WTC11 (cell line): ENCODE measurements around the gene RTN4RL1. TPM values are rescaled to one million over a fixed set of nuclear protein-coding genes. Genes with fewer than 3 reads are reported as not detected.

Experiments used
- ATAC-seq: fragments of 200-7000 bp; cut with Tn5 transposase; 2 replicates; pipeline ENCODE4 v1.10.0; 2021; ENCODE audit warnings: mild to moderate bottlenecking, moderate library complexity
- CTCF ChIA-PET: fragments of 300-600 bp; sonication (Branson Sonifier 250); formaldehyde crosslinking; loops from one replicate; lab custom pipeline; 2021; ENCODE audit warnings: antibody characterized with exemption; lab: Charles Lee
- POLR2A ChIA-PET: fragments of 350-600 bp; sonication (Branson Sonifier 250); formaldehyde crosslinking; loops from one replicate; lab custom pipeline; 2021; ENCODE audit warnings: antibody characterized with exemption; lab: Charles Lee
- DNase-seq: peaks from one replicate; pipeline ENCODE4 v3.0.0; 2021; ENCODE audit warnings: low spot score
- H3K27ac Mint-ChIP-seq: 2 replicates; pipeline ENCODE4 v1.8.0; 2021; ENCODE audit warnings: mixed read lengths
- H3K27me3 Mint-ChIP-seq: 2 replicates; pipeline ENCODE4 v1.8.0; 2021; ENCODE audit warnings: low read depth, mild to moderate bottlenecking, moderate library complexity, mixed read lengths
- H3K36me3 Mint-ChIP-seq: 2 replicates; pipeline ENCODE4 v1.8.0; 2021; ENCODE audit warnings: mixed read lengths
- H3K4me1 Mint-ChIP-seq: 2 replicates; pipeline ENCODE4 v1.8.0; 2022; ENCODE audit warnings: mixed read lengths
- H3K4me3 Mint-ChIP-seq: 2 replicates; pipeline ENCODE4 v1.8.0; 2021; ENCODE audit warnings: mild to moderate bottlenecking, moderate library complexity, mixed read lengths
- H3K9me3 Mint-ChIP-seq: 2 replicates; pipeline ENCODE4 v1.8.0; 2021; ENCODE audit warnings: mixed read lengths
- ATF1 ChIP-seq: sonication (generic); formaldehyde crosslinking; IDR thresholded peaks from 2 replicates; pipeline ENCODE4 v1.8.1; 2023; ENCODE audit warnings: mild to moderate bottlenecking, moderate library complexity, missing genetic modification reagents
- ATF3 ChIP-seq: sonication (generic); formaldehyde crosslinking; conservative IDR thresholded peaks from 2 replicates; pipeline ENCODE4 v1.8.1; 2022; ENCODE audit warnings: mild to moderate bottlenecking, missing genetic modification reagents
- CTCF ChIP-seq: fragments of 200-600 bp; IDR thresholded peaks from 2 replicates; pipeline ENCODE4 v1.8.0; 2022; ENCODE audit warnings: antibody characterized with exemption
- EMX1 ChIP-seq: fragments of 250-450 bp; sonication (Bioruptor Pico); IDR thresholded peaks from 2 replicates; pipeline ENCODE4 v1.8.0; 2021; ENCODE audit warnings: mild to moderate bottlenecking
- GABPB1 ChIP-seq: sonication (generic); formaldehyde crosslinking; IDR thresholded peaks from 2 replicates; pipeline ENCODE4 v1.8.1; 2023; ENCODE audit warnings: mild to moderate bottlenecking, missing genetic modification reagents
- NR1H2 ChIP-seq: sonication (generic); formaldehyde crosslinking; IDR thresholded peaks from 2 replicates; pipeline ENCODE4 v1.9.0; 2021; ENCODE audit warnings: mild to moderate bottlenecking, moderate library complexity, missing genetic modification reagents
- PRRX2 ChIP-seq: fragments of 250-450 bp; sonication (Bioruptor Pico); IDR thresholded peaks from 2 replicates; pipeline ENCODE4 v1.8.0; 2021; ENCODE audit warnings: mild to moderate bottlenecking
- RORB ChIP-seq: fragments of 250-450 bp; sonication (Bioruptor Pico); IDR thresholded peaks from 2 replicates; pipeline ENCODE4 v1.9.0; 2021; ENCODE audit warnings: mild to moderate bottlenecking
- SOX15 ChIP-seq: fragments of 250-450 bp; sonication (Bioruptor Pico); IDR thresholded peaks from 2 replicates; pipeline ENCODE4 v1.9.0; 2021; ENCODE audit warnings: mild to moderate bottlenecking
- STAT6 ChIP-seq: sonication (generic); formaldehyde crosslinking; conservative IDR thresholded peaks from 2 replicates; pipeline ENCODE4 v1.8.1; 2023; ENCODE audit warnings: mild to moderate bottlenecking, low read depth, missing genetic modification reagents, moderate library complexity
- ZBTB43 ChIP-seq: sonication (generic); formaldehyde crosslinking; IDR thresholded peaks from 2 replicates; pipeline ENCODE4 v1.8.1; 2023; ENCODE audit warnings: mild to moderate bottlenecking, missing genetic modification reagents
- ZNF396 ChIP-seq: fragments of 250-450 bp; sonication (Bioruptor Pico); IDR thresholded peaks from 2 replicates; pipeline ENCODE4 v1.8.0; 2021; ENCODE audit warnings: mild to moderate bottlenecking, moderate library complexity, borderline replicate concordance
- ZNF671 ChIP-seq: fragments of 250-450 bp; sonication (Bioruptor Pico); IDR thresholded peaks from 2 replicates; pipeline ENCODE4 v1.8.0; 2021; ENCODE audit warnings: mild to moderate bottlenecking
- total RNA-seq: library from RNA; stranded (reverse); gene quantifications from 3 replicates; pipeline ENCODE4 v1.2.3, GENCODE V29; 2021
- TF ChIP-seq, protein P1 (sequence below): fragments of 250-450 bp; sonication (Bioruptor Pico); conservative IDR thresholded peaks from 2 replicates; pipeline ENCODE4 v1.9.0; 2021; ENCODE audit warnings: mild to moderate bottlenecking
- TF ChIP-seq, protein P2 (sequence below): fragments of 250-450 bp; sonication (Bioruptor Pico); IDR thresholded peaks from 2 replicates; pipeline ENCODE4 v1.9.0; 2021; ENCODE audit warnings: mild to moderate bottlenecking
- TF ChIP-seq, protein P3 (sequence below): sonication (generic); formaldehyde crosslinking; IDR thresholded peaks from 2 replicates; pipeline ENCODE4 v1.8.1; 2023; ENCODE audit warnings: mild to moderate bottlenecking, missing genetic modification reagents, moderate library complexity
- TF ChIP-seq, protein P4 (sequence below): sonication (generic); formaldehyde crosslinking; IDR thresholded peaks from 2 replicates; pipeline ENCODE4 v1.8.1; 2022; ENCODE audit warnings: mild to moderate bottlenecking, moderate library complexity, missing genetic modification reagents

The RTN4RL1 gene
- total RNA-seq, 1 experiment from 2014 or later = 0.72 TPM

DNA sequence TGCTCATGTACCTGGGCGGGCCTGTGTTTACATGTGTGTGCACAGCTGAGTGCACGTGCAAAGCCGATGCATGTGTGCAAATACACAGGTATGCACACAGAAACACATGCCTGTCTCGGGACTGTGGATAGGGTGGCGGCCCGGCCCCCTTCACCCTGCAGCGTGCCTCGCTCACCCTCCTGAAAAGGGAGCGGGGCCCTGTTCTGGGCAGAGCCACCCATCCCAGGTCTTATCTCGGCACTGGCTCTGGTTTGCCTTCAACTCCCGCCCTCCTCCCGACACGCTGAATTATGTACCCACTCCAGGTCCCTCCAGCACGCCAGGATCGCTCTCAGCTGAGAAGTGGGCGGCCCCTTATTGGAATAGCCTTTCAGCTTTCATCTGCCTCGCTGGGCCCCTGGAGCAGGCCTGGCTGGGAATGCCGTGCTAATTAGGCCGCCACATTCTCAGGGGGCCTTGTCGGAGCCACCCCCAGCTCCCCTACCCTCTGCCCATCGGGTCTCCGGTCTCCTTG lies 77.8 kb downstream of the RTN4RL1 start:
- H3K4me1 Mint-ChIP-seq = peaks cover 6% of the 10 kb centered on the region; the same call in 1 of the 2 replicates
- ChIA-PET CTCF (interaction anchor here (1.5 kb wide), 1 partner anchor 38 kb away, joined by 5 read pairs; no protein-coding TSS in a partner anchor), POLR2A (no interaction called here)
- peaks cover 6% of the 10 kb centered on the region; the same call in 1 of the 2 replicates for H3K27me3 Mint-ChIP-seq
- no peak overlapping the region for H3K4me3 Mint-ChIP-seq
- no peaks in the 10 kb centered on the region for H3K36me3 Mint-ChIP-seq
- no peak for DNase-seq
- ATAC-seq = no peak
- TF ChIP-seq ATF3 (CRISPR knock-in tag) (no peak), ZBTB43 (CRISPR knock-in tag) (no peak), ZNF671 (CRISPR knock-in tag) (no peak), SOX15 (CRISPR knock-in tag) (no peak), NR1H2 (CRISPR knock-in tag) (no peak)
- TF ChIP-seq, all 79 proteins: peak for 0
- no peaks in the 10 kb centered on the region for H3K9me3 Mint-ChIP-seq
- no peak overlapping the region for H3K27ac Mint-ChIP-seq

DNA sequence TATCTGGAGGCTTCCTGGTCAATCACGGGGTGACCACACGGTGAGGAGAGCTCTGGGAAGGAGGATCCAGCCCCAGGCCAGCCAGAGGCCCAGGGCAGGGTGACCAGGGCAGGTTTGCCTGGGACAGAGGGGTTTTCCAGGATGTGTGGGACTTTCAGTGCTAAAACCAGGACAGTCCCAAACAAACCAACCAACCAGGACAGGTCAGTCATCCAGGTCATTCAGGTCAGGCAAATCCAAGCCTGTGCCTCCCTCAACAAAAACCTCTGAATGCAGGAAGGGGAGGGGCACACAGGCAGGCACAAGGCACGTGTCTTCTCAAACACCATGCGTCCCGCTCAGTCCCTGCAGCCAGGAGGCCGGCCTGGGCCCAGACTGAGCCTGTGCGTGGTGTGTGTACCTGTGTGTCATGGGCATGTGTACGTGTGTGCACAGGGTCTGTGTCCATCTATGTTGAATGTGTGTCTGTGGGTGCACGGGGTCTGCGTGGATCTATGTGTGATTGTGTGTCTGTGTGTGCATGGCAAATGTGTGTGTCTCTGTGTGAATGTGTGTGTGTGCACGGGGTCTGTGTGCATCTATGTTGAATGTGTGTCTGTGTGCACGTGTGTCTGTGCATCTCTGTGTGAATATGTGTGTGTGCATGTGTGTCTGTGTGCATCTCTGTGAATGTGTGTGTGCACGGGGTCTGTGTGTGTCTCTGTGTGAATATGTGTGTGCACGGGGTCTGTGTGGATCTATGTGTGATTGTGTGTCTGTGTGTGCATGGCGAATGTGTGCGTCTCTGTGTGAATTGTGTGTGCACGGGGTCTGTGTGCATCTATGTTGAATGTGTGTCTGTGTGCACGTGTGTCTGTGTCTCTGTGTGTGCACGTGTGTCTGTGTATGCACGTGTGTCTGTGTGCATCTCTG lies 78.9 kb downstream of the RTN4RL1 start:
- Mint-ChIP-seq H3K4me3 (no peak overlapping the region), H3K27ac (peak overlapping the region; percentile 50), H3K9me3 (no peaks in the 10 kb centered on the region), H3K4me1 (no peaks in the 10 kb centered on the region), H3K27me3 (no peaks in the 10 kb centered on the region; the same call in 1 of the 2 replicates), H3K36me3 (no peaks in the 10 kb centered on the region)
- DNase-seq = no peak
- TF ChIP-seq GABPB1 (CRISPR knock-in tag) = peak; percentile 34; the same call in 1 of the 2 replicates
- TF ChIP-seq STAT6 (CRISPR knock-in tag) = no peak
- TF ChIP-seq, protein P1, sequence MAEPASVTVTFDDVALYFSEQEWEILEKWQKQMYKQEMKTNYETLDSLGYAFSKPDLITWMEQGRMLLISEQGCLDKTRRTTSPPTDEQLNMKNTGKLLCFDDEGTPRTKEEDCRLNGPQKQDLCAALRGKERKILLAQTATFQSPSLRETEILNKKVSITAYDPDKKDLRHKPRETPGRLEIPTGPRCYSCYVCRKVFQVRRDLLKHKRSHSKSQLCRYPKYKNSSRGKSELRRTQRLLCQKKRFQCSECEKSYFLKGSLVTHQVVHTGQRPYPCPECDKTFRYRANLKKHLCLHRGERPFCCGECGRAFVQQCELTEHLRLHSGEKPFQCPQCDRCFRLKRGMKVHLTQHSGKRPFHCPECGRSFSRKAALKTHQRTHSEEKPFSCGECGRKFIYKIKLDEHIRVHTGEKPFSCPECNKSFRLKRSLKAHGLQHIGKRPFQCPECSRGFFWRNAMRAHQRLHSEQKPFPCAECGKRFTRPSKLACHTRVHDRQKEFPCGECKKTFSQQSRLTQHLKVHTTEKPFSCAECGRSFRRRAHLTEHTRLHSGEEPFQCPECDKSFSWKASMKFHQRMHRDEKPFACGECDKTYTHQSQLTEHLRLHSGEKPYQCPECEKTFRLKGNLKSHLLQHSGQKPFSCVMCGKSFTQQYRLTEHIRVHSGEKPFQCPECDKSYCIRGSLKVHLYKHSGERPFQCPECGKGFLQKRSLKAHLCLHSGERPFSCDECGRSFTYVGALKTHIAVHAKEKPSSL (CRISPR knock-in tag) = no peak
- no peak for TF ChIP-seq CTCF
- no peak for TF ChIP-seq RORB
- TF ChIP-seq EMX1 (CRISPR knock-in tag) = no peak
- POLR2A ChIA-PET = no interaction called here
- ATAC-seq = no peak
- CTCF ChIA-PET = no interaction called here

- Mint-ChIP-seq H3K4me3 (no peak overlapping the region), H3K9me3 (no peaks in the 10 kb centered on the region), H3K27me3 (no peaks in the 10 kb centered on the region; the same call in 1 of the 2 replicates), H3K4me1 (no peaks in the 10 kb centered on the region), H3K36me3 (no peaks in the 10 kb centered on the region), H3K27ac (peak overlapping the region; percentile 50; the same call in 1 of the 2 replicates)
- no peak for ATAC-seq
- CTCF ChIA-PET = no interaction called here
- DNase-seq = no peak
- POLR2A ChIA-PET = no interaction called here
- TF ChIP-seq, protein P2, sequence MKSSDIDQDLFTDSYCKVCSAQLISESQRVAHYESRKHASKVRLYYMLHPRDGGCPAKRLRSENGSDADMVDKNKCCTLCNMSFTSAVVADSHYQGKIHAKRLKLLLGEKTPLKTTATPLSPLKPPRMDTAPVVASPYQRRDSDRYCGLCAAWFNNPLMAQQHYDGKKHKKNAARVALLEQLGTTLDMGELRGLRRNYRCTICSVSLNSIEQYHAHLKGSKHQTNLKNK (CRISPR knock-in tag) = no peak
- TF ChIP-seq CTCF (no peak), ZNF396 (no peak), NR1H2 (CRISPR knock-in tag) (no peak), ATF1 (CRISPR knock-in tag) (no peak), PRRX2 (CRISPR knock-in tag) (no peak)
- TF ChIP-seq, protein P3, sequence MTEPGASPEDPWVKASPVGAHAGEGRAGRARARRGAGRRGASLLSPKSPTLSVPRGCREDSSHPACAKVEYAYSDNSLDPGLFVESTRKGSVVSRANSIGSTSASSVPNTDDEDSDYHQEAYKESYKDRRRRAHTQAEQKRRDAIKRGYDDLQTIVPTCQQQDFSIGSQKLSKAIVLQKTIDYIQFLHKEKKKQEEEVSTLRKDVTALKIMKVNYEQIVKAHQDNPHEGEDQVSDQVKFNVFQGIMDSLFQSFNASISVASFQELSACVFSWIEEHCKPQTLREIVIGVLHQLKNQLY (CRISPR knock-in tag) = no peak
- TF ChIP-seq, protein P4, sequence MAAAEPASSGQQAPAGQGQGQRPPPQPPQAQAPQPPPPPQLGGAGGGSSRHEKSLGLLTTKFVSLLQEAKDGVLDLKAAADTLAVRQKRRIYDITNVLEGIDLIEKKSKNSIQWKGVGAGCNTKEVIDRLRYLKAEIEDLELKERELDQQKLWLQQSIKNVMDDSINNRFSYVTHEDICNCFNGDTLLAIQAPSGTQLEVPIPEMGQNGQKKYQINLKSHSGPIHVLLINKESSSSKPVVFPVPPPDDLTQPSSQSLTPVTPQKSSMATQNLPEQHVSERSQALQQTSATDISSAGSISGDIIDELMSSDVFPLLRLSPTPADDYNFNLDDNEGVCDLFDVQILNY (CRISPR knock-in tag) = no peak
Measured at GRCh38 chr17:1945621-1946020, 79.5 kb downstream of the RTN4RL1 start.
